ENCODE measurements around the gene NIT1.

NIT1 gene

DNA sequence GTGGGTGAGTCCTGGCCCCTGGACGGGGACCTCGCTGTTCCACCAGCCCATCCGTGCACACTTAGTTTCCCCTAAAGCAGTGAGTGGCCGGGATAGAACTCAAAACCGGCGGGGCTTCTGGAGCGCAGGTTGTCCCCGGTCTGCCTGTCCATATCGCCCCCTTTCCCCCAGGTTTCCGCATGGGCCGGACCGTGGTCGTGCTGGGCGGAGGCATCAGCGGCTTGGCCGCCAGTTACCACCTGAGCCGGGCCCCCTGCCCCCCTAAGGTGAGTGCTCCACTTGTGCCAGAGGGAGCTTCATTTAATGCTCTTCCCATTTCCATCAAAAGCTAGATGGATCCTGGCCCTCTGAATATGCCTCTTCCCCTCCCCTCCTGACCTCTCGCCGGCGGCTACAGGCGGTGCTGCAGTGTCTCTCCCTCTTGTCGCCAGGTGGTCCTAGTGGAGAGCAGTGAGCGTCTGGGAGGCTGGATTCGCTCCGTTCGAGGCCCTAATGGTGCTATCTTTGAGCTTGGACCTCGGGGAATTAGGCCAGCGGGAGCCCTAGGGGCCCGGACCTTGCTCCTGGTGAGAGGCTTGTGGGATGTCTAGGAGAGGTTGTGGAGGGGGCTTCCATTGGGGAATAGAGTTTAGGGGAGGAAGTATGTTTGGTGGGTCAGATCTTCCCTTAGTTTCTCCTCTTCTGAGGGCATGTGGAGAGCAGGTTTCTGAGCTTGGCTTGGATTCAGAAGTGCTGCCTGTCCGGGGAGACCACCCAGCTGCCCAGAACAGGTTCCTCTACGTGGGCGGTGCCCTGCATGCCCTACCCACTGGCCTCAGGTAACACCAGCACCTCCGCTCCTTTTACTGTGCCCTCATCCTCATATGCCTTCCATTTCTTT is 49.0 kb downstream of the NIT1 start:
- H2AFZ ChIP-seq (ENCODE audit: low read depth, low read length, severe bottlenecking) = peak overlapping the region; percentile 69
- H3K9ac ChIP-seq (ENCODE audit: low read length) = peak overlapping the region; percentile 81
- no peaks in the 10 kb centered on the region; the same call in 1 of the 2 replicates for H3K79me2 ChIP-seq (ENCODE audit: insufficient read depth, low read length)
- H4K20me1 ChIP-seq (ENCODE audit: low read depth, low read length) = no peaks in the 10 kb centered on the region
- H3K9me3 ChIP-seq (ENCODE audit: insufficient read depth, low read length) = no peaks in the 10 kb centered on the region
- H3K4me3 ChIP-seq (ENCODE audit: insufficient read depth, low read length, poor library complexity, severe bottlenecking) = peak overlapping the region; percentile 78
- no peaks in the 10 kb centered on the region for H3K27me3 ChIP-seq (ENCODE audit: low read length)
- TF ChIP-seq EZH2phosphoT487 (conservative IDR thresholded peaks at IDR 0.05; ENCODE audit: low read length) = no peak
- TF ChIP-seq, protein P1, sequence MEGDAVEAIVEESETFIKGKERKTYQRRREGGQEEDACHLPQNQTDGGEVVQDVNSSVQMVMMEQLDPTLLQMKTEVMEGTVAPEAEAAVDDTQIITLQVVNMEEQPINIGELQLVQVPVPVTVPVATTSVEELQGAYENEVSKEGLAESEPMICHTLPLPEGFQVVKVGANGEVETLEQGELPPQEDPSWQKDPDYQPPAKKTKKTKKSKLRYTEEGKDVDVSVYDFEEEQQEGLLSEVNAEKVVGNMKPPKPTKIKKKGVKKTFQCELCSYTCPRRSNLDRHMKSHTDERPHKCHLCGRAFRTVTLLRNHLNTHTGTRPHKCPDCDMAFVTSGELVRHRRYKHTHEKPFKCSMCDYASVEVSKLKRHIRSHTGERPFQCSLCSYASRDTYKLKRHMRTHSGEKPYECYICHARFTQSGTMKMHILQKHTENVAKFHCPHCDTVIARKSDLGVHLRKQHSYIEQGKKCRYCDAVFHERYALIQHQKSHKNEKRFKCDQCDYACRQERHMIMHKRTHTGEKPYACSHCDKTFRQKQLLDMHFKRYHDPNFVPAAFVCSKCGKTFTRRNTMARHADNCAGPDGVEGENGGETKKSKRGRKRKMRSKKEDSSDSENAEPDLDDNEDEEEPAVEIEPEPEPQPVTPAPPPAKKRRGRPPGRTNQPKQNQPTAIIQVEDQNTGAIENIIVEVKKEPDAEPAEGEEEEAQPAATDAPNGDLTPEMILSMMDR (IDR thresholded peaks at IDR 0.05; ENCODE audit: insufficient read depth, low read length, poor library complexity, severe bottlenecking) = no peak
- no peaks in the 10 kb centered on the region for H3K36me3 ChIP-seq (ENCODE audit: low read length)
- H3K4me2 ChIP-seq (ENCODE audit: low read depth, low read length, poor library complexity, severe bottlenecking) = peak overlapping the region; percentile 93
- peak overlapping the region; percentile 42 for H3K27ac ChIP-seq (ENCODE audit: low read depth, low read length)
- H3K9me2 ChIP-seq (replicated peaks; ENCODE audit: insufficient read depth, low read length) = no peaks in the 10 kb centered on the region
- H3F3A ChIP-seq (ENCODE audit: insufficient read depth) = 0 out of 2 replicates have a peak, but pooled peaks cover 8% of the 10 kb centered on the region

DNA sequence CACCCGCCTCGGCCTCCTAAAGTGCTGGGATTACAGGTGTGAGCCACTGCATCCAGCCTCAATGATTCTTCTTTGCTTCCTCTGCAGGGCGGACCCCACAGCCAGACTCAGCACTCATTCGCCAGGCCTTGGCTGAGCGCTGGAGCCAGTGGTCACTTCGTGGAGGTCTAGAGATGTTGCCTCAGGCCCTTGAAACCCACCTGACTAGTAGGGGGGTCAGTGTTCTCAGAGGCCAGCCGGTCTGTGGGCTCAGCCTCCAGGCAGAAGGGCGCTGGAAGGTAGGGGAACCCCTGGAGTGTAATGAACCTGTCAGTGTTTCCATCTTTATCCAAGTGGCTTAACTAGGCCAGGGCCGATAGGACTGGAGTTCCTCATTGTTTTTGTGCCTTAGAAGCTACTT is 51.0 kb downstream of the NIT1 start:
- no peaks in the 10 kb centered on the region for H3K9me2 ChIP-seq (replicated peaks; ENCODE audit: insufficient read depth, low read length)
- H2AFZ ChIP-seq (ENCODE audit: low read depth, low read length, severe bottlenecking) = no peak overlapping the region
- no peak overlapping the region for H3K9ac ChIP-seq (ENCODE audit: low read length)
- H3K36me3 ChIP-seq (ENCODE audit: low read length) = no peaks in the 10 kb centered on the region
- H3K27ac ChIP-seq (ENCODE audit: low read depth, low read length) = no peak overlapping the region
- no peak overlapping the region for H3K4me2 ChIP-seq (ENCODE audit: low read depth, low read length, poor library complexity, severe bottlenecking)
- H3K9me3 ChIP-seq (ENCODE audit: insufficient read depth, low read length) = no peaks in the 10 kb centered on the region
- H3K4me3 ChIP-seq (ENCODE audit: insufficient read depth, low read length, poor library complexity, severe bottlenecking) = no peak overlapping the region
- H4K20me1 ChIP-seq (ENCODE audit: low read depth, low read length) = no peaks in the 10 kb centered on the region
- 0 out of 2 replicates have a peak, but pooled peaks cover 8% of the 10 kb centered on the region for H3F3A ChIP-seq (ENCODE audit: insufficient read depth)
- no peaks in the 10 kb centered on the region for H3K27me3 ChIP-seq (ENCODE audit: low read length)
- H3K79me2 ChIP-seq (ENCODE audit: insufficient read depth, low read length) = no peaks in the 10 kb centered on the region; the same call in 1 of the 2 replicates
- TF ChIP-seq, protein P1 (IDR thresholded peaks at IDR 0.05; ENCODE audit: insufficient read depth, low read length, poor library complexity, severe bottlenecking) = no peak
- TF ChIP-seq EZH2phosphoT487 (conservative IDR thresholded peaks at IDR 0.05; ENCODE audit: low read length) = no peak
